Spleen (tissue), 7 donors: ENCODE results near the gene MED13L.

Experiments
- POLR2A ChIP-seq, 3 donors: fragments of 450-650 bp; IDR thresholded peaks; one replicate each; pipeline ENCODE4 v1.5.1; 2017; ENCODE audit warnings: antibody characterized with exemption in 3 of 3, mild to moderate bottlenecking in 1 of 3
- POLR2AphosphoS5 ChIP-seq, 3 donors: sonication (generic); formaldehyde crosslinking; IDR thresholded peaks; one replicate each; pipeline ENCODE4 v1.5.1; 2017; ENCODE audit warnings: antibody characterized with exemption in 3 of 3
- TF ChIP-seq, protein P1 (sequence below), 11 experiments: fragments of 200-600 bp in 7 of 11; fragments of 450-650 bp in 4 of 11; sonication (generic) in 4 of 11; IDR thresholded peaks in 8 of 11; conservative IDR thresholded peaks in 3 of 11; 1 replicate in 7 of 11; 2 replicates in 4 of 11; pipeline versions ENCODE4 v1.4.0 to v1.8.0; 2016 to 2021; ENCODE audit warnings: antibody characterized with exemption in 11 of 11, inconsistent platforms in 4 of 11, mild to moderate bottlenecking in 1 of 11
- donor health status: DM: no; HTN: no; CAD: no; lungs with moderate emphysema.
- donor health status: DM: no; HTN: no; CAD: no.
- donor health status: DM: no; HTN: no; CAD: no.

DNA sequence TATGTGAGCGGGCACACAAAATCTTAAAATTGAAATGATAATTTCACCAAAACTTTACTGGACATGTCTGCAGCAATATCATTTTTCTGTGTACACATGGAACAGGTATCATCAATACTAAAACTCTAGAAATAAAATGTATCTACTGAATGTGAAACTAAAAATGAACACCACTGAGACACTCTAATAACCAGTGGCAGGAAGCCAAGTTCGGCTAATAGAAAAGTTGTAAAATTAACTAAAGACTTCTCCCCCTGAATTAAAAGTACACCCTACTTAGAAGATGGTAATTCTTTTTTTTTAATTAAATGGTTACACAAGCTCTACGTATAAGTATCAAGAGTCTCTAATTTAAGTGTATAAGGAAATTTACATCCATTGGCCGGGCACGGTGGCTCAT, 227.2 kb downstream of the MED13L start:
- TF ChIP-seq, protein P1, sequence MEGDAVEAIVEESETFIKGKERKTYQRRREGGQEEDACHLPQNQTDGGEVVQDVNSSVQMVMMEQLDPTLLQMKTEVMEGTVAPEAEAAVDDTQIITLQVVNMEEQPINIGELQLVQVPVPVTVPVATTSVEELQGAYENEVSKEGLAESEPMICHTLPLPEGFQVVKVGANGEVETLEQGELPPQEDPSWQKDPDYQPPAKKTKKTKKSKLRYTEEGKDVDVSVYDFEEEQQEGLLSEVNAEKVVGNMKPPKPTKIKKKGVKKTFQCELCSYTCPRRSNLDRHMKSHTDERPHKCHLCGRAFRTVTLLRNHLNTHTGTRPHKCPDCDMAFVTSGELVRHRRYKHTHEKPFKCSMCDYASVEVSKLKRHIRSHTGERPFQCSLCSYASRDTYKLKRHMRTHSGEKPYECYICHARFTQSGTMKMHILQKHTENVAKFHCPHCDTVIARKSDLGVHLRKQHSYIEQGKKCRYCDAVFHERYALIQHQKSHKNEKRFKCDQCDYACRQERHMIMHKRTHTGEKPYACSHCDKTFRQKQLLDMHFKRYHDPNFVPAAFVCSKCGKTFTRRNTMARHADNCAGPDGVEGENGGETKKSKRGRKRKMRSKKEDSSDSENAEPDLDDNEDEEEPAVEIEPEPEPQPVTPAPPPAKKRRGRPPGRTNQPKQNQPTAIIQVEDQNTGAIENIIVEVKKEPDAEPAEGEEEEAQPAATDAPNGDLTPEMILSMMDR (IDR thresholded peaks at IDR 0.05 in 8 of 11, conservative IDR thresholded peaks at IDR 0.05 in 3 of 11): no peak
- TF ChIP-seq POLR2A (IDR thresholded peaks at IDR 0.05) (no peak), POLR2AphosphoS5 (IDR thresholded peaks at IDR 0.05) (no peak)
